Occipital lobe (tissue), 2 donors: ENCODE data around the gene RASGRF2. TPM values are rescaled to one million over a fixed set of nuclear protein-coding genes. Genes with fewer than 3 reads are reported as not detected.
"Not testable (repeated sequence)": the region's sequence is repeated elsewhere in the genome, so short reads cannot be mapped to it uniquely, and the experiment has no call there.

Experiments
- DNase-seq: peaks from one replicate; lab custom pipeline; 2025; lab: John Stamatoyannopoulos, UW
- total RNA-seq: library from RNA; depleted of rRNA; stranded (reverse); fragments of >200 nt; gene quantifications from one replicate; pipeline ENCODE4 v1.2.3, GENCODE V29; 2014

The RASGRF2 gene
- total RNA-seq, 1 donor from 2014 or later = 20.0 TPM

DNA sequence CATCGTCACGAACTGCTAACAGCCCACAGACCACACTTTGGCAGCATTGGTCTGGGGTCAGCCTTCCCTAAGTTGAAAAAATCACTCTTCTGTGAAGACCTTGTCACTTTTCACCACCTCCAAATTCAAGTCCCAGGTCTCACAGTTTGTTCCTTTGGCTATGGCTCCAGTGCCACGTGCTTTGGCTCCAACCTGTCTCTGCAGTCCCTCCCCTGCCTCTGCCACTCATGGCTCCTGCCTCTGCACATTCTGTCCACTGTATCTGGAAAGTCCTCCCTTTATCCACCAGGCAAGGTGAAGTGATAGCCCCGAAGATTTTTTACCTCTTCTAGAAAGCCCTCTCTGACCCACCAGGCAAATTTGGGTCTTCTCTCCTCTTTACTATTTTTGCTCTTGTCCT, 278.3 kb downstream of the RASGRF2 start:
- DNase-seq = no peak

GRCh38 chr5:81239613-81240012, 279.4 kb downstream of the RASGRF2 start:
- no peak for DNase-seq

DNA sequence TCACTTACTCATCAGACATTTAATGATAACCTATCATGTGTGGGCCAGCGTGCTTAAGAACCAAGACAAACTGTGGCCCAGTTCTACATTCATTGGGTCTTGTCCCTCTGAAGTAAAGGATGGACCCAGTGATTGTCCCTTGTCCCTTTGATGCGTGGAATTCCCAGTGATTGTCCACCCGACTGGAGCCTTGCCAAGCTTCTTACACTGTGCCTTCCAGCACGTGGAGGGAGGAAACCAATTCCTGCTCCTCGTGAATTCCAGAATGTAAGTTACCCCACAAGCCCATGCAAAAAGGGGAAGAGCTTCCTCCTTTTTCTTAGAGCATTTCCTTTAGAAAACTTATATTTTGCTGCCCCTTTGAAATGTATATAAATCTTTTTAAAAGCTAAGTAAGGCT, 280.8 kb downstream of the RASGRF2 start:
- no peak for DNase-seq

GRCh38 chr5:81241961-81242648, 281.9 kb downstream of the RASGRF2 start:
- DNase-seq = no peak

GRCh38 chr5:81242906-81243436, 282.8 kb downstream of the RASGRF2 start:
- no peak for DNase-seq

GRCh38 chr5:81244451-81244850, 284.3 kb downstream of the RASGRF2 start:
- DNase-seq = no peak

- DNase-seq = no peak
These were observed 285.7 kb downstream of the RASGRF2 start for GRCh38 chr5:81245871-81246235.

- DNase-seq = no peak
These were observed 286.5 kb downstream of the RASGRF2 start for GRCh38 chr5:81246697-81247096.

GRCh38 chr5:81247441-81247972, 287.3 kb downstream of the RASGRF2 start:
- no peak for DNase-seq

GRCh38 chr5:81249240-81249639, 289.1 kb downstream of the RASGRF2 start:
- DNase-seq = no peak

- no peak for DNase-seq
These were observed 289.8 kb downstream of the RASGRF2 start for GRCh38 chr5:81250004-81250403.

- DNase-seq = no peak
These were observed 291.8 kb downstream of the RASGRF2 start for GRCh38 chr5:81251922-81252321.

- DNase-seq = no peak
These were observed 292.7 kb downstream of the RASGRF2 start for GRCh38 chr5:81252904-81253303.

- DNase-seq = no peak
These were observed 293.7 kb downstream of the RASGRF2 start for GRCh38 chr5:81253875-81254274.

DNA sequence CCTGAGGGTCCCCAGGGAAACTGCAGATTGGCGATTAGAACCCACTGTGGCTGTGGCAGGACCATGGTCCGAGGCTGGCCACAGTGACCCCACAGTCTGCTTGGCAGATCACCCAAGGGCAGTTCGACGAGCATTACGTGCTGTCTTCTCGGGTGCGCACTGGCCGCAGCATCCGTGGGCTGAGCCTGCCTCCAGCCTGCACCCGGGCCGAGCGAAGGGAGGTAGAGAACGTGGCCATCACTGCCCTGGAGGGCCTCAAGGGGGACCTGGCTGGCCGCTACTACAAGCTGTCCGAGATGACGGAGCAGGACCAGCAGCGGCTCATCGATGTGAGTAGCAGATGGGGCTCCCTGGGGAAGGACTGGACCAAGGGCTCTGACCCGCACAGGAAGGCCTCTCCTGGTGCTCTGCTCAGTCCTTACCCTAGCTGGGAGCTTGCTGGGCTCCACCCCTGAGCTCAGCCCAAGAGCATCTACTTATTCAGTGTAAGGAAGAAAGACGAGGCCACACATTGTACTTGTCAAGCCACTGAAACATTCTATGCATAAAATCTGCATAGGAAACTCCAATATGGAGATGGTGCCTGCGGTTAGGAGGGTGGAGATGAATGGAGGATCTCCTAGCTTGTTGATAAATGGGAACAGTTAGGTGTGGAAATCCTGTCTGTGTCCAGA, 294.9 kb downstream of the RASGRF2 start:
- no peak for DNase-seq

DNA sequence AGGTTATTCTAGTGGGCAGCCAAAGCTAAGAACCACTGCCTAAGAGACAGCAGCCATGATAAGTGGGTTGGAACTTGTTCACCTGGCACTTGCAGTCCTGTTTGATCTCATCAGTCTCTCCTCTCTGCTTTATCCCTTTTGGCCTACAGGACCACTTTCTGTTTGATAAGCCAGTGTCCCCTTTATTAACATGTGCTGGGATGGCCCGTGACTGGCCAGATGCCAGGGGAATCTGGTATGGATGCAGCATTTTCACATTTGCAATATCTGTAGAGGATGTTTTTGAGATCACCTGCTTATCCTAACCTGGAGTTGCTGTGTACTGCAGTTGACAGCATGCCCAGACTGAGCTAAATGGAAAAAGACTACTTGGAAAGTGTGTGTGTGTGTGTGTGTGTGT, 296.6 kb downstream of the RASGRF2 start:
- no peak for DNase-seq

GRCh38 chr5:81262796-81263195, 302.6 kb downstream of the RASGRF2 start:
- not testable (repeated sequence) for DNase-seq

DNA sequence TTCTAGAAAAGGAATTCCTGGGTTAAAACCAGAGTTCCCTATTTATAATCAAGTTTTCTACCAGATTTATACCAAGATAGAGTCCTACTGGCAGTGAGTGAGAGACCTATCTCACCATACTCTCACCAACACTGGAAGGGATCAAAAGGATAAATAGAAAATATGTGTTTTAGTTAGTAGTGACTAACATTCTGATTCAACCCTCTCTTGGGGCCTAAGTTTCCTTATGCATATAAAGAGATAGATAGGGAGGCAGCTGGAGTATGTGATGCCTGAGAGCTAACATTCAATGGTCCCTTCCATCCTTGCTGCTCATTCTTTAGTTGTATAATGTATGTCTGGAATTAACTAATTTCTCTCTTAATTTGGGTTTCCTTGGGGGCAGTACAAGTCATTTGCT, 304.9 kb downstream of the RASGRF2 start:
- no peak for DNase-seq

DNA sequence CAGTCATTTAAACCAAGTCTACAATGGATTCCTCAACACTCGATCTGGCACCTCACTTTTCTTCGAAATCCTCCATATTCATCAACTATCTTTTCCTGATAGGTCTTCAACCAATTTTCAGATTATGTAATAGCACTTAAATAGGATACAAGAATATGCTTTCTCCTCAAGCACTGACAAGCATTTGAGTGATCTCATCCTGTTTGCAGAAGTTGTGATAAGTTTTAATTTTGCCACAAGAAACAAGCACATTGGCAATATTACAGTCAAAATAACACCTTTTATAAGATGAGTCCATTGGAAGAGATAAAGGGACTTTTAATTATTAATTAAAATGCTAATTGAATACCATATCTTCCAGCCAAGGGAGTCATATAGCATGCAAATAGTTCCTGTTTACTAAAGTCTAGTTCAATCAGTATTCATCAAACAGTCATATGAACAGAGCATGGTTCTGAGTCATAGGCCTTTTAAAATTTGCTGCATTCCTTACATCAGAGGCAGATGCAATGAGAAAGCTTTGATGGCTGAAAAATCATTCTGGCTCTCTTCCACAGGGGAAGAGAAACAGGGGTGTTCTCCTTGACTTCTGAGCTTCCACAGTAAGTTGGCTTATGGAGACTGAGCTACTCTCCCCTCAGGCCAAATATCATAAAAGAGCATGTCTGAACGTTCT, 308.5 kb downstream of the RASGRF2 start:
- no peak for DNase-seq

GRCh38 chr5:81269751-81270393, 309.7 kb downstream of the RASGRF2 start:
- no peak for DNase-seq

GRCh38 chr5:81270394-81271027, 310.3 kb downstream of the RASGRF2 start:
- DNase-seq = not testable (repeated sequence)
